Body of pancreas (tissue), 4 donors: Measurements from ENCODE around the gene ZNF189.

Experiments
- POLR2A ChIP-seq, 3 donors: fragments of 450-650 bp; IDR thresholded peaks; one replicate each; pipeline ENCODE4 v1.6.1; 2016; ENCODE audit warnings: antibody characterized with exemption in 3 of 3, mild to moderate bottlenecking in 2 of 3
- TF ChIP-seq, protein P1 (sequence below), 7 experiments: fragments of 450-650 bp in 4 of 7; fragments of 200-600 bp in 3 of 7; sonication (generic) in 3 of 7; IDR thresholded peaks; one replicate each; pipeline ENCODE4 v1.5.1; 2016 to 2019; ENCODE audit warnings: antibody characterized with exemption in 7 of 7

- TF ChIP-seq, protein P1, sequence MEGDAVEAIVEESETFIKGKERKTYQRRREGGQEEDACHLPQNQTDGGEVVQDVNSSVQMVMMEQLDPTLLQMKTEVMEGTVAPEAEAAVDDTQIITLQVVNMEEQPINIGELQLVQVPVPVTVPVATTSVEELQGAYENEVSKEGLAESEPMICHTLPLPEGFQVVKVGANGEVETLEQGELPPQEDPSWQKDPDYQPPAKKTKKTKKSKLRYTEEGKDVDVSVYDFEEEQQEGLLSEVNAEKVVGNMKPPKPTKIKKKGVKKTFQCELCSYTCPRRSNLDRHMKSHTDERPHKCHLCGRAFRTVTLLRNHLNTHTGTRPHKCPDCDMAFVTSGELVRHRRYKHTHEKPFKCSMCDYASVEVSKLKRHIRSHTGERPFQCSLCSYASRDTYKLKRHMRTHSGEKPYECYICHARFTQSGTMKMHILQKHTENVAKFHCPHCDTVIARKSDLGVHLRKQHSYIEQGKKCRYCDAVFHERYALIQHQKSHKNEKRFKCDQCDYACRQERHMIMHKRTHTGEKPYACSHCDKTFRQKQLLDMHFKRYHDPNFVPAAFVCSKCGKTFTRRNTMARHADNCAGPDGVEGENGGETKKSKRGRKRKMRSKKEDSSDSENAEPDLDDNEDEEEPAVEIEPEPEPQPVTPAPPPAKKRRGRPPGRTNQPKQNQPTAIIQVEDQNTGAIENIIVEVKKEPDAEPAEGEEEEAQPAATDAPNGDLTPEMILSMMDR (IDR thresholded peaks at IDR 0.05), result peak in 4 of 7 experiments; percentile 7 to 25 (median 18)
- peak in 2 of 3 donors; percentile 29 to 48 for TF ChIP-seq POLR2A (IDR thresholded peaks at IDR 0.05)
Observed at GRCh38 chr9:101443364-101443771, 44.7 kb downstream of the ZNF189 start.
